SH-SY5Y (cell line): Measurements from ENCODE around the gene ZNF280D.

Experiments used
- GATA2 ChIP-seq: IDR thresholded peaks from 2 replicates; pipeline ENCODE4 v1.6.1; 2011; ENCODE audit warnings: mild to moderate bottlenecking, low read depth, low read length
- GATA3 ChIP-seq: IDR thresholded peaks from 2 replicates; pipeline ENCODE4 v1.6.1; 2011; ENCODE audit warnings: low read depth, mild to moderate bottlenecking, low read length, moderate library complexity

DNA sequence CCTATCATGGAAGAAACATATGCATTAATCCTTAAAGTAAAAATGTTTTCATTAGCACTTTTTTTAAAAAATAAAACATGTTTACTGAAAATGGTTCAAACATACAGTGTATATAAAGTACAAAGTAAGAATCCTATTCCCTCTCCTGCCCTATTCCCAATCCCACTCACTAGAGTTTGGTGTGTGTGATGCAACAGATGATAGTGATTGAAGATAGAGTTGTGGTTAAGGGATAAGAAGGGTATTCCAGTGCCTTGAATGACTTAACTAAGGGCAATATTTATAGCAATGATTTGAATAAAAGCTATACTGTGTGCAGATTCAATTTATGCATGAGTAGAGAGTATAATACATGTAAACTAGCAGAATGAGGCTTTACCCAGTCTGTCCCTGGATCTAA is 18.1 kb downstream of the ZNF280D start:
- no peak for TF ChIP-seq GATA3
- TF ChIP-seq GATA2: no peak
